ENCODE data around the gene SMAD5.

SMAD5 gene

DNA sequence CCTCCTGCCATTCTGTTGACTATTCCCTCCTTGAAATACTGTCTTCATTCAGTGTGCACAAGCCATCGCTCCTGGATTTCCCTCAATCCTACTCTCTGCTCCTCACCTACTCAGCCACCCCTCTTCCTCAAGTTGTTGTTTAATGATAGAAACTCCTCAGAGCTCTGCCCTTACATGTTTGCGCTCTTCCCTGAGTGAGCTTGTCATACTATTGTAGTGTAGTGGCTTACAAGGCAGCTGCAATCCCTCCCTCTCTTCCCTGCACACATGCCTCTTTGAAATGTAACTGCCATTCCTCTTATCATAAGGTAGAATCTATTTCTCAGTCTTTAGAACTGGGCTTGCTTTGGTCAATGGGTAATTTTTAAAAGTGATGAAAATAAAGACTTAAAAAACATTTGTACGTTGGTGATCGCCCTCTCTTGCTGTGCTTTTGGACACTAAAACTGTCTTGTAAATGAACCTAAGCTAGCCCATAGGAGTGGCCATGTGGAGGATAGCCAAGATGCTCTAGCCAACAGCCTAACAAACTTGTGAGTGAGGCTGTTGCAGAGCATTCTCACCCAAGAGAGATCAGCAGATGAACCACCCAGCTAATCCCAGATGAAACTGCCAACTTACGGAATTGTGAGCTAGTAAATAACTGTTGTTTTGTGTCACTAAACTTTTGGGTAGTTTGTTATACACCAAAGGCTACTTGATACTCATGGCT, 18.1 kb upstream of the SMAD5 start:
- no peak for DNase-seq (ENCODE audit: extremely low read depth in 1 of 2, low read depth in 1 of 2)

DNA sequence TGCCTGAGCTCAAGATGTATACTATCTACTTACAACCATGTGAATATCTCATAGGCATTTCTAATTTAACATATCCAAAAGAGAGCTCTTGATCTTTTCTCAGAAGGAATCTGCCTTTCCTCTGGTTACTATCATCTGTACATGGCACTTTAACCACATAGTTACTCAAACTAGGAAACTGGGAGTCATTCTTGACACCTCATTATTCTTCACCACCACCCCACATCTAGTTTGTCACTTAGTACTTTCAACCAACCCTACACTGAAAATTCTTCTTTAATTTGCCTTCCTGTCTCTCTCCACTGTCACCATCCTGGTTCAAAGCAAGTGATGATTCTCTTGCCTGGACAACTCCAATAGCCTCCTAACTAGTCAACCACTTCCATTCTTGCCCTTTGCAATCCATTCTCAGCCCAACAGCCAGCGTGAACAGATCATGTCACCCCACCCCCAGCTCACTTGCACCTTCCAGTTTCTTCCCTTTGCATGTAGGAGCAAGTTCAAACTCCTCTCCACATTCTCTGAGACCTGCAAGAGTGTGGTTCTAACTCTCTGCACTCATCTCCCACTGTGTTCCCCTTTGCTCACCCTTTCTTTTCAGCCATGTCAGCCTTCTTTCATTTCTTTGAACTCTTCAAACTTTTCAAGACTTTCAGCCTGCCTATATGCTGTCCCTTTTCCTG, 17.3 kb upstream of the SMAD5 start:
- DNase-seq (ENCODE audit: extremely low read depth in 1 of 2, low read depth in 1 of 2) = no peak

- no peak for DNase-seq (ENCODE audit: extremely low read depth in 1 of 2, low read depth in 1 of 2)
These were observed 12.1 kb upstream of the SMAD5 start for GRCh38 chr5:136120529-136120928.

- DNase-seq (ENCODE audit: extremely low read depth in 1 of 2, low read depth in 1 of 2) = no peak
These were observed 9.3 kb upstream of the SMAD5 start for GRCh38 chr5:136123236-136123768.

DNA sequence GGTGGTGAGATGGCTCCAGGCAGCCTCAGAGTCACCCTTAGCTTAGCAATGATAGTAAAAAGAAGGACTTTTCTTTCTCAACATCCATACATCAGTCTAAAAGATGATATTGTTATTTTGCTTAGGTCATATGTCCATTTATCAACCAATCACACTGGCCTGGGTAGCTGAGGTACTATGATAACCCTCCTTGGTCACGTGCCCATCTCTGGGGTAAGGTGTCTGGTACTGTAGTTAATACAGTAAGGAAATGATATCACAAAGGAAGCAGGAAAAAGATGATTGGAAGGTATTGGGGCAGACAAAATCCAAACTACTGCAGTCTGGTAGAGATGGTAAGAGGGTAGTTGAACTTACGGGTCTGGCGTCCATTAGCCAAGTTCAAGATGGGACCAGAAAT, 5.1 kb upstream of the SMAD5 start:
- no peak for DNase-seq (ENCODE audit: extremely low read depth in 1 of 2, low read depth in 1 of 2)

DNA sequence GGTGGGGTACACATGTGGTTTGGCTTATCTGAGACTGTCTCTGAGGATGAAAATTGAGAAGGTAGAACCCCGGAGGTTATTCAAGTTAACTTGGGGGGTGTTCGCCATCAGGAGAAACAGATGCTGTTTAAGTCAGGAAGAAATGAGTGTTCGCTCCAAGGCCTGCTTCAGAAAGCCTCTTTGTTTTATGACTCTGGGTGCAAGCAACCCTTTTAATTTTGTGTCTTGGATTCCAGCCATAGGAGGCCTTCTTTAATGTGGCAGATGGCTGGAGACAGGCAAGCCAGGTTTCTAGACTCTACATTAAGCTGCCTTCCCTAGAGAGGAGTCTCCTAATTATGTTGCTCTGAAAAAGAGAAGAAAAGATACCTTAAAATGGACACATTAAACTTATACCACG, 4.2 kb upstream of the SMAD5 start:
- no peak for DNase-seq (ENCODE audit: extremely low read depth in 1 of 2, low read depth in 1 of 2)

GRCh38 chr5:136129445-136129844, 3.2 kb upstream of the SMAD5 start:
- no peak for DNase-seq (ENCODE audit: extremely low read depth in 1 of 2, low read depth in 1 of 2)

GRCh38 chr5:136130581-136130980, 2.1 kb upstream of the SMAD5 start:
- no peak for DNase-seq (ENCODE audit: extremely low read depth in 1 of 2, low read depth in 1 of 2)

- no peak for DNase-seq (ENCODE audit: extremely low read depth in 1 of 2, low read depth in 1 of 2)
These were observed 558 bp upstream of the SMAD5 start for GRCh38 chr5:136132087-136132486.

GRCh38 chr5:136133222-136133921, 727 bp downstream of the SMAD5 start:
- no peak for DNase-seq (ENCODE audit: extremely low read depth in 1 of 2, low read depth in 1 of 2)

- no peak for DNase-seq (ENCODE audit: extremely low read depth in 1 of 2, low read depth in 1 of 2)
These were observed 1.3 kb downstream of the SMAD5 start for GRCh38 chr5:136133922-136134379.

- no peak for DNase-seq (ENCODE audit: extremely low read depth in 1 of 2, low read depth in 1 of 2)
These were observed 2.0 kb downstream of the SMAD5 start for GRCh38 chr5:136134653-136135052.

DNA sequence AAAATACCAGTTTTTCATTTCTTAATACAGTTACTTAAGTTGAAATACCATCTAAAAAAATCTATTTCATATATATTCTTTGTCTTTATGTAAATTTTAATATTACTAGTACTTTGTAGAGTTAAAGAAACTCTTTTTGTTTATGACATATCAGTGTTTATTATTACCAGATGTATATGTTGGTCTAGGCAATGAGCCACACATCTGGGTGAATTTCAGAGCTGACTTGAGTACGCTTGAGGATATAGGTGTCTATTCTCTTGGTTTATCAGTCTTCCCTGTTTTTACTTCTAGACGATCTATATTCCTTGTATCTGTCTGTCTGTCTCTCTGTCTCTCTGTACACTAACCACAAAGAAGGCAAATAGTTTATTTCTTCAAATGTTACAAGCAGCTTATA, 2.9 kb downstream of the SMAD5 start:
- no peak for DNase-seq (ENCODE audit: extremely low read depth in 1 of 2, low read depth in 1 of 2)

DNA sequence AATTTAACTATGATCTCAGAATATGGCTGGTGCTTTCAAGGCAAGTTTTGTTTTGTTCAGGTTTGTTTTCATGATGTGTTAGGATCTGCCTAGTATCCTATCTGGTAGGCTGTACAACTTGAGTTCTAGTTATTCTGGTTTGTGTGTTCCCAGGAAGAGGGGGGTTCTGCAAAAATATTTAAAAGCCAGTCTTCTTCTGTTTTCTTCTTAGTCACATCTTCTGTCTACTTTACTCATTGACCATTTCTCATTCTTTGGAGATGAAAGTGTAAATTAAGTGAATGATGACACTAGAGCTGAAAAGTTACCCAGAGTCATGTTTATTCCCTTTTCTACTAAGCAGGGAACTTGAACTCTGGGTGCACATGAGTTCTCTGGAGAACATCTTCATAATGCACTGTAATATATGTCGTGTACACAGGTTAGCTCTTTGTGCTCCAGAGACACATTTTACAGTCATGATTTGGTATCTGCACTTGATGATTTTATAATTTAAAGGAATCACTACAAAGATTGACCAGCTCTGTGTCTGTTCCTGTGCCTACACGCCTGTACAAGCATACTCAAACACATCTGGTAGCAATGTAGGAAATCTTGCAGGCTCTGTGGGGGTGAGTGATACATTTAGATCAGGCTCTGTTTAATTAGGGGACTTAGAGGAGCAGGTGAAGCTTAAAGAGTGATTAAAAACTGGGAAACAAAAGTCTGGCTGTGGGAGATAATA, 5.0 kb downstream of the SMAD5 start:
- no peak for DNase-seq (ENCODE audit: extremely low read depth in 1 of 2, low read depth in 1 of 2)

DNA sequence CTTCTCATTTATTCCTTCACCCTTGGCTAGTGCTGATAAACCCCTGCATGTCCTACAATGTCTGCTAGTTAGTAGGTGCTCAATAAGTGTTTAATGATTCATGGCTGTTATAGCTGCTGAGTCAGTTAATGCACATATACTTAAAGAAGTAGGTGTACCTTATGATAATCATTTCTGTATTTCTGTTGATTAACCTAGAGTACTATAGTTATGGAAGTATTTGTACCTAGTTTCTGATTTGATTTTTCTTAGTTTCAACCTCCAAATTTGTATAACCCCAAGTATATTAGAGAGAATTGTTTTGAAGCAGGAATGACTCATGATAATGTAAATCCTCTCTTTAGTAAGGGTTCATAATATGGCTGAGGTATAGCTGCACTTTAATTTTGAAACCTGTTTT, 8.9 kb downstream of the SMAD5 start:
- no peak for DNase-seq (ENCODE audit: extremely low read depth in 1 of 2, low read depth in 1 of 2)

- DNase-seq (ENCODE audit: extremely low read depth in 1 of 2, low read depth in 1 of 2) = no peak
These were observed 10.7 kb downstream of the SMAD5 start for GRCh38 chr5:136143312-136143711.

GRCh38 chr5:136143763-136144162, 11.1 kb downstream of the SMAD5 start:
- no peak for DNase-seq (ENCODE audit: extremely low read depth in 1 of 2, low read depth in 1 of 2)

GRCh38 chr5:136145030-136145429, 12.4 kb downstream of the SMAD5 start:
- no peak for DNase-seq (ENCODE audit: extremely low read depth in 1 of 2, low read depth in 1 of 2)

DNA sequence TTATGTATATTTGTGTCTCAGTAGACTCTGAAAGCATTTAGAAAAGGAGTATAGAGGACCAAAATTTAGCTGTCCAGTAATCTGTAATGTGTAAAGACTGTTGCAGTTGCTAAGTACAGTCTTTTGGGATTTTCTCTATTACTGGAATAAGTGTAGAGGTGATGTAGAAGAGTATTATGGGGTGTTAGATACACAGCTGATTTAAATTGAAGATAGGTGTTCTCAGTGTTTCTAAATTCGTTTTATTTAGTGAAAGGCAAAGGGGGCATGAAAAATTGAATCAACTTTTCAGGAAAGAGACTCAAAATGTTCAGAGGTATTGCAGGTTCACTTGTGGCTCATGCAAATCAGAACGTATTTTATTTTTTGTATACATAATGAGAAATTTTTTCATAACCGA, 13.6 kb downstream of the SMAD5 start:
- no peak for DNase-seq (ENCODE audit: extremely low read depth in 1 of 2, low read depth in 1 of 2)

- no peak for DNase-seq (ENCODE audit: extremely low read depth in 1 of 2, low read depth in 1 of 2)
These were observed 15.0 kb downstream of the SMAD5 start for GRCh38 chr5:136147632-136148031.

DNA sequence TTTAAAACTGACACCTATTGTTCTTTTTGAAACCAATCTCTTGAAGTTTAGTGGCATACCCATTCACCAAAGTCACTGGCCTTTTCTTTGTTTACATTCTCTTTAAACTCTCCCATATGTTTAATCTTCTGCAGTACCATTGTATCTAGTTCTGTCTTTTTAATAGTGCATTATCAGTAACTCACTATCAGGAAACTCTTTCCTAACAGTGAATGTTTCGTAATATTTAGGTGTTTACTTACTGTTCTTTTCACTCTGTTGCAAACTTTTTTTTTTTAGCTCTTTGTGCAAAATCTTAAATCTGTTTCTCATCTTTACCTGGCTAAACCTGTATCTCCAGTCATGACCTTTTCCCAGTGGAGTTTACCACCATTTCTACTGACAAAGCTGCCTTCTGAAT, 17.2 kb downstream of the SMAD5 start:
- no peak for DNase-seq (ENCODE audit: extremely low read depth in 1 of 2, low read depth in 1 of 2)
